ENCODE data around the gene CLNK. TPM values are rescaled to one million over a fixed set of nuclear protein-coding genes. Genes with fewer than 3 reads are reported as not detected.

CLNK gene
- total RNA-seq, 2 experiments from 2014 or later = 0.05 to 0.17 TPM

GRCh38 chr4:10606483-10607155, 77.9 kb downstream of the CLNK start:
- Histone ChIP-seq H3K4me3 (ENCODE audit: low read length) (no peak overlapping the region), H3K4me1 (ENCODE audit: insufficient read depth, low read length) (no peaks in the 10 kb centered on the region), H3K27ac (ENCODE audit: low read depth in 1 of 2, low read length in 2 of 2) (no peak overlapping the region), H3K36me3 (ENCODE audit: insufficient read depth, low read length) (no peaks in the 10 kb centered on the region), H3K27me3 (ENCODE audit: control insufficient read depth in 1 of 2, insufficient read depth in 2 of 2, low read length in 2 of 2) (no peaks in the 10 kb centered on the region), H3K9me3 (ENCODE audit: control insufficient read depth in 1 of 2, insufficient read depth in 1 of 2, low read length in 2 of 2) (no peaks in the 10 kb centered on the region)
- ATAC-seq (ENCODE audit: poor library complexity) = no peak
- no peak for DNase-seq
- Mint-ChIP-seq H3K27ac (no peak overlapping the region), H3K4me3 (no peak overlapping the region), H3K36me3 (ENCODE audit: low read depth) (no peaks in the 10 kb centered on the region), H3K27me3 (no peaks in the 10 kb centered on the region), H3K4me1 (ENCODE audit: low read depth) (no peaks in the 10 kb centered on the region), H3K9me3 (peaks cover 2% of the 10 kb centered on the region)
- POLR2A ChIA-PET = no interaction called here
- CTCF ChIA-PET = no interaction called here
- intact Hi-C loops (cut with DNase I, micrococcal nuclease) = no loop called here
- no peak for TF ChIP-seq CTCF (IDR thresholded peaks at IDR 0.05)

- TF ChIP-seq CTCF (IDR thresholded peaks at IDR 0.05) = no peak
- Mint-ChIP-seq H3K9me3 (peaks cover 2% of the 10 kb centered on the region), H3K27ac (no peak overlapping the region), H3K36me3 (ENCODE audit: low read depth) (no peaks in the 10 kb centered on the region), H3K27me3 (no peaks in the 10 kb centered on the region), H3K4me1 (ENCODE audit: low read depth) (no peaks in the 10 kb centered on the region), H3K4me3 (no peak overlapping the region)
- Histone ChIP-seq H3K36me3 (ENCODE audit: insufficient read depth, low read length) (no peaks in the 10 kb centered on the region), H3K27ac (ENCODE audit: low read depth in 1 of 2, low read length in 2 of 2) (no peak overlapping the region), H3K4me3 (ENCODE audit: low read length) (no peak overlapping the region), H3K27me3 (ENCODE audit: control insufficient read depth in 1 of 2, insufficient read depth in 2 of 2, low read length in 2 of 2) (no peaks in the 10 kb centered on the region), H3K9me3 (ENCODE audit: control insufficient read depth in 1 of 2, insufficient read depth in 1 of 2, low read length in 2 of 2) (no peaks in the 10 kb centered on the region), H3K4me1 (ENCODE audit: insufficient read depth, low read length) (no peaks in the 10 kb centered on the region)
- ChIA-PET POLR2A (no interaction called here), CTCF (no interaction called here)
- ATAC-seq (ENCODE audit: poor library complexity) (no peak), DNase-seq (no peak)
- intact Hi-C loops (cut with DNase I, micrococcal nuclease) = no loop called here
These were observed 78.7 kb downstream of the CLNK start for GRCh38 chr4:10605746-10606482.

GRCh38 chr4:10605031-10605430, 79.5 kb downstream of the CLNK start:
- H3K27ac Mint-ChIP-seq = no peak overlapping the region
- no peaks in the 10 kb centered on the region for H3K4me1 ChIP-seq (ENCODE audit: insufficient read depth, low read length)
- no peaks in the 10 kb centered on the region for H3K9me3 ChIP-seq (ENCODE audit: control insufficient read depth in 1 of 2, insufficient read depth in 1 of 2, low read length in 2 of 2)
- no peak overlapping the region for H3K4me3 ChIP-seq (ENCODE audit: low read length)
- H3K4me3 Mint-ChIP-seq = no peak overlapping the region
- ChIA-PET POLR2A (no interaction called here), CTCF (no interaction called here)
- H3K27me3 ChIP-seq (ENCODE audit: control insufficient read depth in 1 of 2, insufficient read depth in 2 of 2, low read length in 2 of 2) = no peaks in the 10 kb centered on the region
- H3K9me3 Mint-ChIP-seq = peaks cover 2% of the 10 kb centered on the region
- H3K4me1 Mint-ChIP-seq (ENCODE audit: low read depth) = no peaks in the 10 kb centered on the region
- intact Hi-C loops (cut with DNase I, micrococcal nuclease) = no loop called here
- DNase-seq (no peak), ATAC-seq (ENCODE audit: poor library complexity) (no peak)
- no peaks in the 10 kb centered on the region for H3K27me3 Mint-ChIP-seq
- H3K27ac ChIP-seq (ENCODE audit: low read depth in 1 of 2, low read length in 2 of 2) = no peak overlapping the region
- no peak for TF ChIP-seq CTCF (IDR thresholded peaks at IDR 0.05)
- H3K36me3 ChIP-seq (ENCODE audit: insufficient read depth, low read length) = no peaks in the 10 kb centered on the region
- no peaks in the 10 kb centered on the region for H3K36me3 Mint-ChIP-seq (ENCODE audit: low read depth)

Measured in CD4-positive, alpha-beta T cell (primary cell).